NCI-H2227 (cell line): ENCODE results near the gene CNKSR3.
"Not testable (repeated sequence)": the region's sequence is repeated elsewhere in the genome, so short reads cannot be mapped to it uniquely, and the experiment has no call there.

Source experiments
- DNase-seq: peaks from one replicate; lab custom pipeline; 2025; ENCODE audit not compliant: unreplicated experiment; lab: John Stamatoyannopoulos, UW

CNKSR3 gene

GRCh38 chr6:154529957-154530356 is 19.5 kb upstream of the CNKSR3 start:
- no peak for DNase-seq

DNA sequence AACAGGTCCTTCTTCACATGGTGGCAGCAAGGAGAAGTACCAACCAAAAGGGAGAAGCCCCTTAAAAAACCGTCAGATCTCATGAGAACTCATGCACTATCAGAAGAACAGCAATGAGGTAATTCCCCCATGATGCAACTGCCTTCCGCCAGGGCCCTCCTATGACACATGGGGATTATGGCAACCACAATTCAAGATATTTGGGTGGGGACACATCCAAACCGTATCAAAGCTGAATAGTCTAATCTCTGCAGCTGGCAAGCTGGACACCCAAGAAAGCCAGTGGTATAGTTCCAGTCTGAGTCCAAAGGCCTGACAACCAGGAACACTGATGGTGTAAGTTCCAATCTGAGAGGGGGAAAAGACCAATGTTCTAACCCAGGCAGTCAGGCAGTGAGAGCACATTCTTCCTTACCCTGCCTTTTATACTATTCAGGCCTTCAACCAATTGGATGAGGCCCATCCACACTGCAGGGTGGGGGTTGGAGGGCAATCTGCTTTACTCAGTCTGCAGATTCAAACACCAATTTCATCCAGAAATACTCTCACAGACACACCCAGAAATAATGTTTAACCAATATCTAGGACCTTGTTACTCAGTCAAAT is 17.9 kb upstream of the CNKSR3 start:
- DNase-seq = no peak

- DNase-seq = no peak
Observed at GRCh38 chr6:154526996-154527395, 16.5 kb upstream of the CNKSR3 start.

GRCh38 chr6:154522576-154522975 is 12.1 kb upstream of the CNKSR3 start:
- DNase-seq = no peak

- DNase-seq = no peak
Observed at GRCh38 chr6:154521412-154521811, 10.9 kb upstream of the CNKSR3 start.

DNA sequence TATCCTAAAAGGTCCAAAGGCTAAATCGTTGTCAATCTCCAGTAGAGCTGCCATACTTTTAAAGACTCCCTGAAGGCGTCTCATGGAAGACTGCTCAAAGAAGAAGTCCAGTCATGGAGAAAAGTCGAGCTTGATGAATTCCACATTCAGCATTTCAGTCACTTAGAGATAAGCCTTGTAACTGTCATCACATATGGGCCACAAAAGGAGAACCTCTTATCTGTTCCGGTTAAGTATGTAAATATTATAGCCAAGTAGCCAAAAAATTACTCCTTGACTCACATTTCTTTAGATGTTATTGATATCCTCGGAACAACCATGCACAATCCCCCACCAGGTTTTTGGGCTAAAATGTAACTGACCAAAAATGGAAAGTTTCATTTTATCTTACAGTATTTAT is 9.8 kb upstream of the CNKSR3 start:
- no peak for DNase-seq

DNA sequence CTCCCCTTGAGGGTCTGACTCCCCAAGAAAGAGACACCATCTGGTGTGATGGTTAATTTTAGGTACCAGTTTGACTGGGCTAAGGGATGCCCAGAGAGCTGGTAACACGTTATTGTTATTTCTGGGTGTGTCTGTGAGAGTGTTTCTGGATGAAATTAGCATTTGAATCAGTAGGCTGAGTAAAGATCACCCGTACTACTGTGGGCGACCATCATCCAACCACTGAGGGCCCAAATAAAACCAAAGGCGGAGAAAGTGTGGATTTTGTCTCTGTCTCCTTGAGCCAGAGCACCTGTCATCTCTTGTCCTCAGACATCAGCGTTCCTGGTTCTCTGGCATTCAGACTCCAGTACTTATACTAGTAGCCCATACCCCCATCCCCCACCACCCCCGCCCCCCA is 7.9 kb upstream of the CNKSR3 start:
- no peak for DNase-seq

GRCh38 chr6:154516276-154516675 is 5.8 kb upstream of the CNKSR3 start:
- DNase-seq = no peak

- no peak for DNase-seq
Observed at GRCh38 chr6:154515826-154516225, 5.3 kb upstream of the CNKSR3 start.

DNA sequence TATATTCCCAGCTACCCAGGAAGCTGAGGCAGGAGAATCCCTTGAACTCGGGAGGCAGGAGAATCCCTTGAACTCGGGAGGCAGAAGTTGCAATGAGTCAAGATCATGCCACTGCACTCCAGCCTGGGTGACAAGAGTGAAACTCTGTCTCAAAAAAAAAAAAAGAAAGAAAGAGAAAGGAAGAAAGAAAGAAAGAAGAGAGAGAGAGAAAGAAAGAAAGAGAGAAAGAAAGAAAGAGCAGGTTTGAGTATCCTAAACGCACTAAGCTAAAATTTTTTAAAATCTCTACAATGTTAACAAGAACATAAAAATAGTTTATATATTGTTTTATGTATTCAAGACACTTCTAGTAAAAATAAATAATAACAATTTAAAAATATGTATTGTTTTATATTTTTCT is 4.6 kb upstream of the CNKSR3 start:
- not testable (repeated sequence) for DNase-seq

GRCh38 chr6:154514481-154514880 is 4.0 kb upstream of the CNKSR3 start:
- DNase-seq = no peak

GRCh38 chr6:154513601-154514320 is 3.3 kb upstream of the CNKSR3 start:
- no peak for DNase-seq

DNA sequence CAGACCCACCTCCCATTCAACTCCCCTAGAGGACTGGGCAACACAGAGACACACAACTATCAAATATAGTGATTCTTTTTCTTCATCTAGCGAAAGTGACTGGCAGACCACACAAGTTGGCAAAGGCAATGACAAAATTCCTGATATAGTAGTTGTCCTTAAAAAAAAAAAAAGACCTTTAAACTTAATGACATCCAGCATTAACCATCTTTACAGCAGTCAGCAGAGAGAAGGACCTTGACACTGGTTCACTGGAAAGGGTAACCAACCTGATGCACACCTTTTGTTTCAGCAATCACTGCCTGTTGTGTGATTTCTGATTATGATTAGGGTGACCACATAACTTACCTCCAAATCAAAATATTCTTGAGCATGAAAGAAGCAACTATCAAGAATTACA is 1.7 kb upstream of the CNKSR3 start:
- DNase-seq = no peak

DNA sequence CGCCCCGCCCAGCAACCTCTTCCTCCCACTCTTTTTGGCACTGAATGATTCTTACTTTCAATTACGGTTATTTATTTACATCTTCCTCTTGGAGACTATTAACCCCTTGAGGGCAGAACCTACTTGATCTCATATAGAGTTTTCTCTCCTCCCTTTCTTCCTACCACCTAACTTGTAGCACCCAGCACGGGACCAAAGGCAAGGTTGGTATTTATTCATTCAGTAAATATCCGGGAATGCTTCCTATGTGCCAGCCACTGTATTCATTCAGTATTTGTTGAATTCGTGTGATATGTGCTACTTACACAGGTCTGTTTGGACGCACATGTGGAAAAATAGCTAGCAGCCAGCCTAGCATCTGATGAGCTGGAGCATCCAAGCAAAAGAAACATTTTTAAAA is 1.3 kb upstream of the CNKSR3 start:
- no peak for DNase-seq

DNA sequence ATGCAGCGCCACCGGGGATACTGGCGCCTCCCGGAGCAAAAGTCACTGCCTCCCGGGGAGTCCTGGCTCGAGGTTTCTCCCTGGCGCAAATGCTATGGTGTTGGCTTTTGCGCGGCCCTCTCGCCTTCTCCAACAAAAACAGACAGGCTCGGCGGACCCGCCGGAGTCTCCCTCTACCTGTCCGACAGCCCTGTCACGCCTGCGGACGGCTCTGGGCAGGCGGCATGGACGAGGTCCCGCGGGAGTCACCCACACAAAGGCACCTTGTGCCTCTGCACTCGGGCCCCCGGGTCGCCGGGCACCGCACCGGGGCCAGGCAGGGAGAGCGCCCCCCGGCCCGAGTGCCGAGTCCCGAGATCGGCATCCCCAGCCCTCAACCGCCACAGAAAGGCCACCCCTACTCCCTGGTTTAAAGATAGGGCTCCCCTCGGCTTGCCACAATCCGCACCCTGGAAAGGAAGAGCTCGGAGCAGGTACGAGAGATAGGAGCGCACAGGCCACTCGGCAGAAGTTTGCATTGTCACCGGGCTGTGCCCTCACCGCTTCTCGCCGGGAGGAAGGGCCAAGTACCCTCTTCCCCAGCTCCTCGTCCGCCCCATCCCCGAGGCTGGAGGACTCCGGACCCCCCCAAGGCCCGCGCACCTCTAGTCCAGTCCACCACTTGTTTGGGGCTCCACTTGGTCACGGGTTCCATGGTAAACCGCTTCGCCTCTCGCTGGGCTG is 903 bp downstream of the CNKSR3 start:
- no peak for DNase-seq

- no peak for DNase-seq
Observed at GRCh38 chr6:154508573-154509375, 1.7 kb downstream of the CNKSR3 start.

GRCh38 chr6:154506991-154507898 is 3.2 kb downstream of the CNKSR3 start:
- DNase-seq = no peak

DNA sequence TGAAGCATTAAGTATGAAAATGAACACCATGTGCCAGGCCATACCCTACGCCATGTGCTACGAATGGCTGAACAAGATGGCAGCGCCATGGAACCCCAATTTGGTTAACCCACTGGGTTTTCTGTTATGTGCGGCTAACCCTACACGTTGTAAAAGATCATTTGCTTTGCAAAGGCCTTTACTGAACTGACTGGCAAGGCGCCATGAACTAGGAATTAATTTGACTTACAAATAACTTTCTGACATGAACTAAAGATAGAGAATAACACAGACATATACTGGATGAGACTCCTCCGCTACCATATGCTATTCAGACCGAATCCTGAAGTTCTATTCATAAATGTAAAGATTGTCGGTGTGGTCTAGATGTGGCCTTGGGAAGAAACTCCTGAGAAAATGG is 3.9 kb downstream of the CNKSR3 start:
- DNase-seq = no peak

DNA sequence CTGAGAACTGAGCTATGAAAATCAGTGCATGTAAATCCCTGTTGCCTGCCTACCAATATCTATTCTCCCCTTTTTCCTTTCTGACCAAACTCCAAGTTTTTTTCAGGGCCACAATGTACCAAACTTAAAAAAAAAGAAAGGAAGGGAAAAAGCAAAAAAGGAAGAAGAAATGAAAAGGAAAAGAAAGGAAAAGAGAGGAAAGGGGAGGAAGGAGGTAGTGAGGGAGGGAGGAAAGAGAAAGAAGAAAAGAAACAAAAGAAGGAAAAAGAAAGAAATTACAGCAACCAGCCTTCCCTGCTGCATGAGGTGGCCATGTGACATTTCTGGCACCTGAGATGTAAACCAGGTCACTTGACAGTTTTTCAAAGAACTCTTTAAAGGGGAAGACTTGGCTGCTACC is 4.4 kb downstream of the CNKSR3 start:
- DNase-seq = no peak

DNA sequence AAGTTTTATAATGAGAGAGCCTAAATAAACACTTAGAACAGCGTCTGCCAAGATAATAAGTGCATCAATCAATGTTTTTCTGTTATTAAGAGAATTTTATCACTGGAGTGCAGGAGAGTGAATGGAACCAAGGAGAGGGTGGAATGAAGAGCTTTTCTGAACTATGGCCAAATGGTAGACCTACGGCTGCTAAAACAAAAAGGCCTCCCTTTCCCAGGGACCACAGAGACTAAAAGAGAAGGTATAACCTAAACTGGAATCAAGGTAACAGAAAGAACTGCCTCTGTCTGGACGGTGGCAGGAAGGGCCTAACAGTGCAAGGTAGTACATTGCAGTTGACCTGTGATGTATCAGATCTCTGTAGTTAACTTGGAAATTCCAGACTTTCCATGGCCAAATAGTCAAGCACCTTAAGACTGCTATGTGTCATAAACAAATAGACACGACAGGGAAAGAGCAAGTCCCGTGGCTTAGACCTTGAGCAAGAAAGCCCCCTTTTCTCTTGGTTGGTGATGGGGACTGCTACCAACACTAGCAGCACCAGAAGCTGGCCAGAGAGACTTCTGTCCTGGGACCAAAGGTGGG is 5.5 kb downstream of the CNKSR3 start:
- DNase-seq = no peak
